Adrenal gland (tissue), 12 donors: ENCODE results near the gene CORO7. TPM values are rescaled to one million over a fixed set of nuclear protein-coding genes. Genes with fewer than 3 reads are reported as not detected.
A peak's percentile ranks its signal among the peaks of the same experiment; 100 is the strongest.

Source experiments
- DNase-seq, 7 donors: peaks; one replicate each; pipeline ENCODE4 v3.0.0-alpha.2; 2019 to 2020
- H3K27ac ChIP-seq, 5 donors: fragments of 200-600 bp; sonication (generic) in 4 of 5; 1 replicate in 3 of 5; 2 replicates in 2 of 5; pipeline versions ENCODE4 v1.5.1 to v1.8.0; 2016 to 2020; ENCODE audit warnings: mild to moderate bottlenecking in 1 of 5
- H3K27me3 ChIP-seq: fragments of 200-600 bp; 2 replicates; pipeline ENCODE4 v1.8.0; 2021
- H3K36me3 ChIP-seq, 2 donors: fragments of 200-600 bp; replicated peaks in 1 of 2; 1 replicate in 1 of 2; 2 replicates in 1 of 2; pipeline versions ENCODE4 v1.5.1 to v1.8.0; 2018 to 2022
- H3K4me1 ChIP-seq, 2 donors: fragments of 200-600 bp; replicated peaks in 1 of 2; 1 replicate in 1 of 2; 2 replicates in 1 of 2; pipeline versions ENCODE4 v1.5.1 to v1.8.0; 2018 to 2021
- H3K4me3 ChIP-seq, 4 donors: fragments of 200-600 bp; sonication (generic) in 3 of 4; one replicate each; pipeline ENCODE4 v1.5.1; 2016 to 2018
- H3K9me3 ChIP-seq, 3 donors: fragments of 200-600 bp; sonication (generic) in 1 of 3; replicated peaks in 1 of 3; 1 replicate in 2 of 3; 2 replicates in 1 of 3; pipeline versions ENCODE4 v1.5.1 to v1.8.0; 2016 to 2021
- CTCF ChIP-seq, 6 experiments: fragments of 450-650 bp in 4 of 6; fragments of 200-600 bp in 2 of 6; sonication (generic) in 1 of 6; IDR thresholded peaks; 1 replicate in 5 of 6; 2 replicates in 1 of 6; pipeline versions ENCODE4 v1.5.1 to v1.8.0; 2016 to 2021; ENCODE audit warnings: antibody characterized with exemption in 6 of 6, mild to moderate bottlenecking in 2 of 6, moderate library complexity in 1 of 6
- POLR2A ChIP-seq, 2 donors: fragments of 450-650 bp; IDR thresholded peaks; one replicate each; pipeline ENCODE4 v1.6.1; 2017; ENCODE audit warnings: antibody characterized with exemption in 2 of 2, mild to moderate bottlenecking in 2 of 2, moderate library complexity in 1 of 2
- WGBS, 4 donors: extraction: QIAGEN DNeasy Blood & Tissue Kit in 2 of 4; methylation state at CpG; one replicate each; pipeline versions ENCODE4 v1.1.5 to v1.1.7; 2013 to 2017; 5-methylcytosine and 5-hydroxymethylcytosine counted together
- intact Hi-C, 2 donors: fragments of 100-400 bp; cut with DNase I; formaldehyde crosslinking; loops; one replicate each; pipeline versions ENCODE4 v1.14.1 to v1.15.0; 2022 to 2023
- polyA plus RNA-seq, 3 donors: library from polyadenylated mRNA; stranded (reverse); fragments of 200-250 nt in 2 of 3; fragments of 350-450 nt in 1 of 3; fragmentation: Illumina TruSeq in 1 of 3; extraction: RNeasy Lipid Tissue Mini Kit (QIAGEN cat#74804) in 1 of 3; gene quantifications; one replicate each; pipeline ENCODE4 v1.2.3, GENCODE V29; 2013 to 2014
- total RNA-seq, 9 donors: library from RNA; depleted of rRNA in 4 of 9; stranded (reverse); fragments of >200 nt in 4 of 9; fragments of 120-200 nt in 1 of 9; fragmentation: NEBNext Ultra II Directional in 1 of 9; extraction: Animal tissue kit (Norgen Biotek cat#: 25700) in 1 of 9; gene quantifications; one replicate each; pipeline versions ENCODE4 v1.1.0 to v1.2.4, GENCODE V29; 2013 to 2023
- donor health status: healthy with polysubstance abuse.
- donor health status: Bipolar disorder and iron deficiency.
- donor health status: DM: yes; HTN: yes; CAD: no.
- donor health status: DM: no; HTN: no; CAD: no.
- donor health status: DM: no; HTN: no; CAD: no.
- donor health status: DM: yes; HTN: yes; CAD: no.

CORO7 gene
- total and polyA plus RNA-seq, 12 donors, result 4.3 to 61.0 (median 34.7) TPM

DNA sequence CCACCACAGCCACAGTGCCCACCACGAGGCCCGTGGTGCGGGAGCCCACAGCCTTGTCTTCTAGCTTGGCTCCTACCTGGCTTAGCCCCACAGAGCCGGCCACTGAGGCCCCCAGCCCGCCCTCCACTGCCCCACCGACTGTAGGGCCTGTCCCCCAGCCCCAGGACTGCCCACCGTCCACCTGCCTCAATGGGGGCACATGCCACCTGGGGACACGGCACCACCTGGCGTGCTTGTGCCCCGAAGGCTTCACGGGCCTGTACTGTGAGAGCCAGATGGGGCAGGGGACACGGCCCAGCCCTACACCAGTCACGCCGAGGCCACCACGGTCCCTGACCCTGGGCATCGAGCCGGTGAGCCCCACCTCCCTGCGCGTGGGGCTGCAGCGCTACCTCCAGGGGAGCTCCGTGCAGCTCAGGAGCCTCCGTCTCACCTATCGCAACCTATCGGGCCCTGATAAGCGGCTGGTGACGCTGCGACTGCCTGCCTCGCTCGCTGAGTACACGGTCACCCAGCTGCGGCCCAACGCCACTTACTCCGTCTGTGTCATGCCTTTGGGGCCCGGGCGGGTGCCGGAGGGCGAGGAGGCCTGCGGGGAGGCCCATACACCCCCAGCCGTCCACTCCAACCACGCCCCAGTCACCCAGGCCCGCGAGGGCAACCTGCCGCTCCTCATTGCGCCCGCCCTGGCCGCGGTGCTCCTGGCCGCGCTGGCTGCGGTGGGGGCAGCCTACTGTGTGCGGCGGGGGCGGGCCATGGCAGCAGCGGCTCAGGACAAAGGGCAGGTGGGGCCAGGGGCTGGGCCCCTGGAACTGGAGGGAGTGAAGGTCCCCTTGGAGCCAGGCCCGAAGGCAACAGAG is 34.2 kb downstream of the CORO7 start:
- Histone ChIP-seq H3K36me3 (peaks cover 0 to 43% of the 10 kb centered on the region in 2 donors), H3K27me3 (no peaks in the 10 kb centered on the region), H3K4me3 (no peak overlapping the region), H3K27ac (peak overlapping the region in 1 of 5 donors; percentile 16), H3K4me1 (peaks cover 3 to 19% of the 10 kb centered on the region in 2 donors), H3K9me3 (no peaks in the 10 kb centered on the region)
- no peak for DNase-seq
- WGBS, 4 donors, result 95 to 97% (median 95%) methylated on average over 17 to 55 of the region's 55 CpGs
- intact Hi-C loops, result no loop called here
- no peak for TF ChIP-seq CTCF (IDR thresholded peaks at IDR 0.05)
- TF ChIP-seq POLR2A (IDR thresholded peaks at IDR 0.05), result no peak

- TF ChIP-seq CTCF (IDR thresholded peaks at IDR 0.05) (no peak), POLR2A (IDR thresholded peaks at IDR 0.05) (no peak)
- 94 to 97% (median 95%) methylated on average over 26 to 59 of the region's 59 CpGs; no CpG with 5 or more reads in 1 of the 4 donors for WGBS, 4 donors
- Histone ChIP-seq H3K27ac (no peak overlapping the region), H3K27me3 (no peaks in the 10 kb centered on the region), H3K36me3 (peaks cover 0 to 43% of the 10 kb centered on the region in 2 donors), H3K4me3 (no peak overlapping the region), H3K4me1 (peaks cover 7 to 18% of the 10 kb centered on the region in 2 donors), H3K9me3 (no peaks in the 10 kb centered on the region)
- intact Hi-C loops, result no loop called here
- DNase-seq, result no peak
Observed at GRCh38 chr16:4381072-4381934, 35.1 kb downstream of the CORO7 start.

GRCh38 chr16:4380119-4381063 is 36.0 kb downstream of the CORO7 start:
- peak overlapping the region in 1 of 5 donors; percentile 6 for H3K27ac ChIP-seq
- DNase-seq, result no peak
- no peaks in the 10 kb centered on the region for H3K9me3 ChIP-seq
- no peak overlapping the region for H3K4me3 ChIP-seq
- no peak for TF ChIP-seq POLR2A (IDR thresholded peaks at IDR 0.05)
- TF ChIP-seq CTCF (IDR thresholded peaks at IDR 0.05), result no peak
- intact Hi-C loops, result no loop called here
- H3K27me3 ChIP-seq, result no peaks in the 10 kb centered on the region
- peaks cover 0 to 43% of the 10 kb centered on the region in 2 donors for H3K36me3 ChIP-seq
- peaks cover 16 to 25% of the 10 kb centered on the region in 2 donors for H3K4me1 ChIP-seq
- 81 to 93% (median 84%) methylated on average over 19 to 26 of the region's 26 CpGs for WGBS, 4 donors
